Activated naive CD4-positive, alpha-beta T cell treated with anti-CD3 and anti-CD28 coated beads, Interleukin-2, amount 50 U/mL, for 72 hours (primary cell): ENCODE measurements around the gene ZNF664. TPM values are rescaled to one million over a fixed set of nuclear protein-coding genes. Genes with fewer than 3 reads are reported as not detected.

ENCODE experiments used
- ATAC-seq, 2 donors: fragments of 150-1000 bp; cut with Tn5 transposase; 2 replicates each; pipeline ENCODE4 v1.10.0; 2021; ENCODE audit warnings: mild to moderate bottlenecking in 2 of 2, moderate library complexity in 2 of 2
- DNase-seq, 2 donors: peaks; one replicate each; pipeline ENCODE4 v3.0.0; 2021 to 2022; ENCODE audit warnings: low spot score in 2 of 2
- H3K27ac Mint-ChIP-seq, 2 donors: one replicate each; pipeline ENCODE4 v1.8.0; 2022; ENCODE audit warnings: mild to moderate bottlenecking in 2 of 2, mixed read lengths in 2 of 2
- H3K36me3 Mint-ChIP-seq, 2 donors: one replicate each; pipeline ENCODE4 v1.8.0; 2022; ENCODE audit warnings: mixed read lengths in 2 of 2
- H3K9me3 Mint-ChIP-seq, 2 donors: one replicate each; pipeline ENCODE4 v1.8.0; 2022; ENCODE audit warnings: mixed read lengths in 2 of 2
- total RNA-seq, 2 donors: library from RNA; stranded (reverse); gene quantifications; one replicate each; pipeline ENCODE4 v1.2.3, GENCODE V29; 2022

The ZNF664 gene
- total RNA-seq, 2 donors from 2014 or later: 30.5 to 51.1 TPM

DNA sequence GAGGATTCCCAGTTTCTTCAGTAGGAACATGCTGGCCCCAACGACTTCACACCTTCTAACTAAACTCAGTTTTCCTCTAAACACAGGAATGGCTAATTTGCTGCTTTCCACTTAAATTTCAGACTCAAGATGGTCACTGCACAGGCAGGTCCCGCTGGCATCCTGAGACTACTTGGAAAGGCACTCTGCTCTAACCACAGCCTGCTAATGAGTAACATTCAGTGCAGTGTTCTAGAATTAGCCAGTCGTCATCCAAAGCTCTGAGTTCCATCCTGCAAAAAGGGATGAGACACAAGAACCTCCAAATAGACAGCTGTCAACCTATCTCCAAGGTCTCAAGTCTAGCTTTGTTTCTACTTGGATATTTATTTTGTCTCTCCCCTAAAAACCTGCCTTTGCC, 6.4 kb upstream of the ZNF664 start:
- DNase-seq: no peak
- H3K9me3 Mint-ChIP-seq: no peaks in the 10 kb centered on the region
- H3K27ac Mint-ChIP-seq: peak overlapping the region in 1 of 2 donors; percentile 39
- H3K36me3 Mint-ChIP-seq: peaks cover 0 to 2% of the 10 kb centered on the region in 2 donors
- no peak for ATAC-seq

DNA sequence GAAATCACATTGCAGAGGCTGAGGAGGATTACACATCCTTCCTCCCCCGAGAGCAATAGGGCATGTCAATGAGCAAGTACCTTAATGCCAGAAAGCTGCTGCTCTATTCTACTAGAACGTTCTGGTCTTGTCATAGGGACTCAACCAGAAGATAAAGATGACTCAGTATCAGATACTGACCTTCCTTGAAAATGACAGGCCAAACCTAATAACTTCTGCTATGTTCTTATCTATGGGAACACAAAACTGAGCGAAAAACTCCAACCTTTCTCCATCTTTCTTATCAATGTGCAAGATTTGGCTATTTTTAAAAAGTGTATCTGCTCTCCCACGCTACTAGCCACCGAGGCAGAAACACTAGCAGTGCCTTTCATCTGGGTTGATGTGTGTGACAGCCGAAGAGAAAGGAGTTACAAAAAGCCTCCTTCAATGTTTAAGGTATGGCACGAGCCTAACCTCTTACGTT, 5.9 kb upstream of the ZNF664 start:
- ATAC-seq: no peak
- Mint-ChIP-seq H3K36me3 (peaks cover 0 to 4% of the 10 kb centered on the region in 2 donors), H3K9me3 (no peaks in the 10 kb centered on the region)

DNA sequence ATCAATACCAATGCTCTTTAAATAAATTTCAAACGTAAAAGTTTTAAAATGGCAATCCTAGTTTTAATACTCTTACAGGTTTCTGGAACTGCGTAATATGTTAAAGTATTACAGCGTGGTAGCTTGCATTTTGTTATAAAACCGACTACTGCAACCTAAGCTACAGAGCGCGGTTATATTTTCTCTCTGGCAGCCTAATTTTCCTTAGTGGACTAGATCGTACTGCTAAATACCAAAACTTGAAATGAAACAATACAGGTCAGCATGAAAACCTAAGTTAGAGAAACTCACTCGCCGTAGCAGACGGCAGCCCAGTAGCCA, 1.6 kb upstream of the ZNF664 start:
- ATAC-seq (no peak), DNase-seq (no peak)
- Mint-ChIP-seq H3K36me3 (peaks cover 5 to 21% of the 10 kb centered on the region in 2 donors), H3K9me3 (no peaks in the 10 kb centered on the region), H3K27ac (peak overlapping the region; percentile 75 to 85)

More for the DNA sequence above, 5.9 kb upstream of the ZNF664 start:
- DNase-seq: no peak
- H3K27ac Mint-ChIP-seq: no peak overlapping the region

DNA sequence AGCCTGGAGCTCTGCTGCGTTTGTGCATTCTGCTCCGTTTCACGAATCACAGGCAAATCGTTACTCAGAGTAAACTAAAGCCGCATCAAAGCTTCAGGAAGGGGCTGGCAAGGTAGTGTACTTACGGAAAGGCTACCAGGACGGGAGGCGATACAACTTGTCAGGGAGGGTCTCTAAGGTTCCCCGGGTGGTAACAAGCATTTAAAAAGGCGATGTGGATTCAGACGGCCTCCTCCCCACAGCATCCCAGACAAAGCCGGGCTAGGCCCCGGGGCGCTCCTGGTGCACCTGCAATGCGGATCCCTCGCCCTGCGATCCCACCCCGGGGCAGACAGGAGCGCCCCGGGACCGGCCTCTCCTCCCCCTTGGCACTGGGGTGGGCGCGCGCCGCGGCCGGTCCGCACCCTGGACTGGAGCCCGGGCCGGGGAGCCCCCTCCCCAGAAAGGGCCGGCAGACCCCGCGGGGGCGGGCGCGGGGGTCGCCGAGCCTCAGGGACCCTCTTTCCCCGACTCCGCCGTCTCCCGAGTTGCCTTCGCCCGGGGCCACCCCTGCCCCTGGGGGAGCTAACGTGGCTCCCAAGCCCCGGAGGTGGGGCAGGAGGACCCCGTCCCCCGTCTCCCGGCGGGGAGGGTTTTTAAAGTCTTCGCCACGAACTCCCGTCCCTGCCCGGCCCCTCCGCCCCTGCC, 1.1 kb upstream of the ZNF664 start:
- H3K9me3 Mint-ChIP-seq: no peaks in the 10 kb centered on the region
- DNase-seq (peak; percentile 47 to 65), ATAC-seq (peak; percentile 15 to 26)
- H3K27ac Mint-ChIP-seq: peak overlapping the region; percentile 75 to 85
- H3K36me3 Mint-ChIP-seq: peaks cover 5 to 23% of the 10 kb centered on the region in 2 donors

DNA sequence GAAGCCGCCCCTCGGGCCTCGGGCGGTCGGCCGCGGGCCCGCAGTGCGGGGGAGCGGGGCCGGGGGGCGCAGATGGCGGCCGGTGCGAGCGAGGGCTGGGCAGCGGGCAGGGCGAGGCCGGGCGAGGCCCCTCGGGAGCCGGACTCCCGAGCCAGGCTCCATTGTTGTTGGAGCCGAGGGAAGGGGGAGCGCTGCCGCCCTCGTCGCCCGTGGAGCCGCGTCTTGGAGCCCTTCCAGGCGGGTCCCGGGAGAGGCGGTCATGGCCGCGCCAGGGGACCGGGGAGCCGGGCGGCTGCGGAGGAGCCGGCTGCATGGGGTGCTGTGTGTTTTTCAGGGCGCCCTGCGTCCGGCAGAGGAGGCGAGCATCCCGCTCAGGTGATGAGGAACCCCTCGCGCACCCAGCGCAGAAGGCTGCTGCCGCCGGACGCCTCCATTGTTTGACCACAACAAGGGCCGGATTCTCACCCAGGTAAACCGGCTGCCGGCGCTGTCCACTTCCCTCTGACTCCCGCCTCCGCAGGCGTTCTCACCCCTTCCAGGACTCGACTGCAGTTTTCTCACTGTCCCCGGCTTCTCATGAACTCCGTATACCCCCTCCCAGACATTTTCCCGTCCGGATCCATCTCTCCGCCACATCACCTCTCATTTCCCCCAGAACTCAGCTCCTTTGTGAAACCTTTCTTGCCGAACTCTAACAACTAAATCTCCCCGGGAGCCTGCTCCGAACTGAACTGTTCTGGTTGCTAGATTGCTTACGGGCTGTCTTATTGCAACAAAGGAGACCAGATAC, 732 bp downstream of the ZNF664 start:
- ATAC-seq (peak in 1 of 2 donors; percentile 6), DNase-seq (peak; percentile 44 to 60)
- Mint-ChIP-seq H3K9me3 (no peaks in the 10 kb centered on the region), H3K36me3 (peaks cover 5 to 23% of the 10 kb centered on the region in 2 donors), H3K27ac (peak overlapping the region; percentile 85 to 94)

DNA sequence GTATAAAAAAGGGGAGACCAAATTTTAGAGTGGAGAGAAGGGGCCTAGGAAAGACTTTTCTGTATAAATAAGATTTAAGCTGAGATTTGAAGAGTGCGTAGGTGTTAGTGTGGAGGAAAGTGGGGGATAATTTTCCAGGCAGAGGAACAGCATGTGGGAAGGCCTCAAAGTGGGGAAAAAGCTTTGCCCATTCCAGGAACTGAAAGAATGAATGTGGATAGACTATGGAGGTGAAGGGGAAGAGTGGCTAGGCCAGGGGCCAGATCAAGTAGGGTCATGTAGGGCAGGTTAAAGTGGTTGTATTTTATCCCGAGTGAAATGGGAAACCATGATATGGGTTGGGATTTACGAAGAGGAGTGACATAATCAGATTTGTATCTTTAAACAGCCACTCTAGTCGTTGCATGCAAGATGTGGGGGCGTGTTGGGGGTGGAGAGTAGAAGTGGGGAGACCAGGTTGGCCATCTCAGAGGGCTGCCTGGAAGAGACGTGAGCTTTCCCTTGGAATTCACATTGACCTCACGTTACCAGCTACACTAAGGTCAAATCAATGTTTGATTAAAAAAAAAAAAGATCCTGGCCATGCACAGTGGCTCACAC, 3.3 kb downstream of the ZNF664 start:
- H3K36me3 Mint-ChIP-seq: peaks cover 5 to 23% of the 10 kb centered on the region in 2 donors
- H3K27ac Mint-ChIP-seq: no peak overlapping the region
- H3K9me3 Mint-ChIP-seq: no peaks in the 10 kb centered on the region
- ATAC-seq (no peak), DNase-seq (no peak)

DNA sequence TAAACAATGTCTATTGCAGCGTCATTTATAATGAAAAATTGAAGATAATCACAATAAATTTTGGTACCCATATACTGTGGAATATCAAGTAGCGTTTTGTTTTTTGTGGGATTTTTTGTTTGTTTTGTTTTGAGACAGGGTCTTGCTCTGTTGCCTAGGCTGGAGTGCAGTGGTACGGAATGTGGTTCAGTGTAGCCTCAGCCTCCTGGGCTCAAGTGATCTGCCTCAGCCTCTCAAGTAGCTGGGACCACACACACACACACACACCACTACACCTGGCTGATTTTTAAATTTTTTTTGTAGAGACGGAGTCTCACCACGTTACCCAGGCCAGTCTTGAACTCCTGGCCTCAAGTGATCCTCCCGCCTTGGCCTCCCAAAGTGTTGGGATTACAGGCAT, 6.6 kb downstream of the ZNF664 start:
- Mint-ChIP-seq H3K36me3 (peaks cover 0 to 10% of the 10 kb centered on the region in 2 donors), H3K9me3 (no peaks in the 10 kb centered on the region), H3K27ac (no peak overlapping the region)
- DNase-seq (no peak), ATAC-seq (no peak)

DNA sequence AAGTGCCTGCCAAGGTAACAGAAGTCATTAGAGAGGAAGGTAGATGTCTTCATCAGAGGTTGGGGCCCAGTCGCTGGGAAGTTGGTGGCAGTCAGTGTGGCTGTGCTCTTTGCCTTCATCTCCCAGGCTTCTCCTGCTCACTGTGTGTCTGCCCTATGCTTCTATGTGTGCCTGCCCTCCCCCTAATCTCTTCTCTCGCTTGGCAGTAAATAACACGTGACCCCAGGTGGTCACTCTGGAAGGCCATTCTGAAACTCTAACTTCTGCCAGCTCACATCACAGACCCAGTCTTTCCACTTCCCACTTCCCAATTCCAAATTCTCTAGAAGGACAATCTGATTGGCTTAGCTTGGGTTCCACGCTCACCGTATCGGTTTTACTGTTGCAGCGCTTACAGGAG, 9.3 kb downstream of the ZNF664 start:
- DNase-seq: no peak
- ATAC-seq: no peak
- Mint-ChIP-seq H3K9me3 (no peaks in the 10 kb centered on the region), H3K36me3 (no peaks in the 10 kb centered on the region), H3K27ac (no peak overlapping the region)

DNA sequence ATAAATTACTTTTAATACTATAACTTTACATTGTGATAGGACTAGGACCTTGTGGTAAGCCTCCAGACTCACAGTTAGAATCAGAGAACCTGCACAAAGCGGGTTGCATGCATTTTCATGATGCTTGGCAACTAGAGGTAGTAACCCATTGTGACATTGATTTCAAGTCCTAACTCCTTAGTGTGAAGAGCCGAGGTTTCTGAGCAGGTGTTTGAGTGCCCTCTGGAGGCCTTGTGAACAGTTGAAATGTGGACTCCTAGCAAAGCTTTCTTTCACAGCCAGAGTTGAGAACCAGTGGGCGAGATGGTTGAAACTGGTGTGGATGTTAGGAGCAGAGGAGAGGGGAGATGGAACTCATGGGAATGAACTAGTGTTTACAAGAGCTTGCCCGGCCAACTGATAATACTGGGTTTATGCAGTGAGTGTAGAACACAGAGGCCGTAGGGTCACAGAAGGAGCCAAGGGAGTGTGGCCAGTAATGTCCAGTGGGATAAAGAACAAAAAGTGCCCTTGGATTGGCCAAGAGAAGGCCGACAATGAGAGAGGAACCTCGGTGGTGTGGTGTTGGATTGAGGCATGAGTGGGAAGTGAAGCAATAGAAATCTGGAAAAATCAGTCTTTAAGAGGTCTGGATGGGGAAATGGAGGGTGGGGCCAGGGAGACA, 10.9 kb downstream of the ZNF664 start:
- Mint-ChIP-seq H3K36me3 (peaks cover 0 to 10% of the 10 kb centered on the region in 2 donors), H3K27ac (peak overlapping the region in 1 of 2 donors; percentile 31), H3K9me3 (no peaks in the 10 kb centered on the region)
- ATAC-seq (peak; percentile 64 to 80), DNase-seq (peak in 1 of 2 donors; percentile 33)

DNA sequence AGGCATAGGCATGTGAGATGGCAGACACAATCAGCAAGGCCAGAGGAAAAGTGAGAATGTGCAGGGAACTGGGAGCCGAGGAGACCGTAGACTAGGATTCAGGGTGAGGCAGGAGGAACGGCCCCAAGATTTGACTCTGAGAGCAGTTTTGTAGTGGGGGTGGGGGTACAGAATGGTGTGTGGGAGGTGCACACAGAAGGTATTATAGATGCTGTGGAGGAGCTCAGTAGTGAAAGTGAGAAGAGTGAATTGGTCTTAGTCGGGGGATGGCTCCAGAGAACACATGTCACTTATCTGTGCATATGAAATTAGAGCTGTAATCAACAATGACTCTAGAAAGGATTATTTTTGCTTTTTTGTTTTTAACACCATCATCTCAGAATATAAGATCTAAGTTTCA, 11.9 kb downstream of the ZNF664 start:
- DNase-seq: no peak
- Mint-ChIP-seq H3K27ac (no peak overlapping the region), H3K36me3 (peaks cover 0 to 10% of the 10 kb centered on the region in 2 donors), H3K9me3 (no peaks in the 10 kb centered on the region)
- ATAC-seq: no peak

DNA sequence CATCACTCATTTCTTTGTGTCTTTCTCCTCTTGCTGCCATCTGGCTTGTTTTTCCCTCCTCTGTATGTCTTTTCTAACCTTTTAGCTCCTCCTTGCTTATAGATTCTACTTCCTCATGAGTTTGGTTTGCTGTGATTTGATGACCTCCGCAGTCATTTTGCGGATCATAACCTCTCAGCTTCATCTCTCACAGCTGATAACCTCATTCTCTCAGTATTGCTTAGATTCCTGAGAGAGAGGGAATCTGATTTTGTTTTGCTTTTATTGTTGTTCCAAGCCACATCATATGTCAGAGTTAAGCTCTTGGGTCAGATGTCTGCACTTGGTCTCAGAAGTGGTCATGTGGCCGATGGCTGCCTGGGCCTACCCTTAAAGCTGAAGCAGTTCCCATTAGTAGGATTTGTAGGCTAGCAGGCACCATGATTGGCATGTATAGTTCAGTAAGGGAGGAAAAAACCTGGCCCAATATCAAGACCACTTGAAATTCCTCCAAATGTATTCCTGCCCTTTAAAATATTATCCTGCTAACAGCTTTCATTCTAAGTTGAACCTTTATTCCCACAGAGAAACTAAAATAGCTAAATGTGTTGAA, 13.5 kb downstream of the ZNF664 start:
- DNase-seq (no peak), ATAC-seq (no peak)
- peaks cover 7 to 10% of the 10 kb centered on the region in 2 donors for H3K36me3 Mint-ChIP-seq
- H3K9me3 Mint-ChIP-seq: no peaks in the 10 kb centered on the region
- H3K27ac Mint-ChIP-seq: no peak overlapping the region

DNA sequence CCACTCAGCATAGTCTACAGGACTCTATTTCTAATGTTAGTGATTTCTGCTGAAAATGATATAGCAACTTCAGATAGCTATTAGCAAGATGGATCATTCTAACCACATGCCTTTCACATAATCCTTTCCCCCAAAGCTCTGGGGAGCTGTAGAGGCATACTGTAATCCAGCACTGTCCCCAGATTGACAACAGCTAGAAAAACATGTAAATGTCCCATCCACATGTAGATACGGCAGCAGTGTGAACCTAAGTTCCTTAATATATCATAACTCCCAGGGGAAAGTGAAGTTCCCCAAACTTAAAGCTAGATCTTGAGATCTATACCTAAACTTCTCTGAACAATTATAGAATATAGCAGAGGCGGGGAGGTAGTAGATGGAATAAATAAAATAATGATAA, 14.0 kb downstream of the ZNF664 start:
- DNase-seq (no peak), ATAC-seq (no peak)
- Mint-ChIP-seq H3K36me3 (peaks cover 7 to 10% of the 10 kb centered on the region in 2 donors), H3K9me3 (no peaks in the 10 kb centered on the region), H3K27ac (no peak overlapping the region)

DNA sequence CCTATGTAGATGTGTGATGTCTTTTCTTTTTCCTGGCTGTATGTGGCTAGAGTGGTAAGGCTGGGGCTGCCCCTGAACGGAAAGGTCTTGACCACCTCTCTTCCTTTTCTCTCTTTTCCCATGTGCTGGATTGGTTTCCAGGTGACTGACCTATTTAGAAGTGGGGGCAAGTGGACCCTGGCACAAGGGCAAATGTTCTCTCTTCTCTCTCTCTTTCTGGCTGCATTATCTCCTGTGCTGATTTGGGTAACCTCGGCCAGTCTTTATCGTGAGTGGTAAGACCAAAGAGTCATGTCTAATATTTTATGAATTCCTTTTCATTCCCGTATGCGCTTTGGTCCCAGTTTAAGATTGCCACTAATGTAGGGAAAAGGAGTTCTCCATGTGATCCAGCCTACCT, 16.2 kb downstream of the ZNF664 start:
- Mint-ChIP-seq H3K36me3 (peaks cover 7 to 15% of the 10 kb centered on the region in 2 donors), H3K9me3 (no peaks in the 10 kb centered on the region), H3K27ac (no peak overlapping the region)
- ATAC-seq (no peak), DNase-seq (no peak)

DNA sequence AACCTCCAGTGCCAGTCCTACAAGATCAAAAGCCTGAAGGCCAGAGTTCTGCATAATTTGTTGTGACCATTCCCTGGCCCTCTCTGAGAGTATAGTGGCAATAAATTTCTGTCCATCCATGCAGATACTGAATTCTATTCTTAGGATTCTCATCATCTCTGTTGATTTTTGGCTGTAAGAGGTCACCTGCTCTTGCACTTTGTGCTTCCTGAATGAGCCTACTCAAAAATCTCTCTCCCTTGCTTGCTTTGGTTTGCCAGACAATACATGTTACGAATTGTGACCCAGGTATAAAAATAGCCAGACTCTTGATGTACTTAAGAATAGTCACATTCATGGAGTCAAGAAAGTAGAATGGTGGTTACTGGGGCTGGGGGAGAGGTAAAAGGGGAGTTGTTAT, 16.7 kb downstream of the ZNF664 start:
- H3K27ac Mint-ChIP-seq: no peak overlapping the region

DNA sequence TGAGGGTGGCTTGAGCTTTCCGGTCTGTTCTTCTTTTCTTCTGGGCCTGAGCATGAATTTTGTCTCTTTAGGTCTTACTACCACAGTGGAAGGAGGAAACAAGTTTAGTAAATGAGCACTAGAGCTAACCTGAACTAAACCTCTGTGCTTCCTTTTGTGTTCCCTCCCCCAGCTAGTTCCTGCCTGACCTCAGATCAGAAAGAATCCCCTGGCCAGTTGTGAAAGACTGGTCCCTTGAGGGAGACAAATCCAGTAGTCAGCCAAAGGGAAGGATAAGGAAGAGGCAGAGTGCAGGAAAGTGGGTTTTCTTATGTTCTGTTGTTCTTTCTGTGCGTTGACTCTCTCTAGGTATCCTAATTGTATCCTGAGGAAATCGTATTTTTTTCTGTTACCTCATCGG, 17.5 kb downstream of the ZNF664 start:
- no peaks in the 10 kb centered on the region for H3K9me3 Mint-ChIP-seq
- no peak for DNase-seq
- peak overlapping the region in 1 of 2 donors; percentile 83 for H3K27ac Mint-ChIP-seq
- no peak for ATAC-seq
- H3K36me3 Mint-ChIP-seq: peaks cover 7 to 15% of the 10 kb centered on the region in 2 donors

More for the DNA sequence above, 16.7 kb downstream of the ZNF664 start:
- Mint-ChIP-seq H3K36me3 (peaks cover 7 to 15% of the 10 kb centered on the region in 2 donors), H3K9me3 (no peaks in the 10 kb centered on the region)
- ATAC-seq: no peak
- no peak for DNase-seq

DNA sequence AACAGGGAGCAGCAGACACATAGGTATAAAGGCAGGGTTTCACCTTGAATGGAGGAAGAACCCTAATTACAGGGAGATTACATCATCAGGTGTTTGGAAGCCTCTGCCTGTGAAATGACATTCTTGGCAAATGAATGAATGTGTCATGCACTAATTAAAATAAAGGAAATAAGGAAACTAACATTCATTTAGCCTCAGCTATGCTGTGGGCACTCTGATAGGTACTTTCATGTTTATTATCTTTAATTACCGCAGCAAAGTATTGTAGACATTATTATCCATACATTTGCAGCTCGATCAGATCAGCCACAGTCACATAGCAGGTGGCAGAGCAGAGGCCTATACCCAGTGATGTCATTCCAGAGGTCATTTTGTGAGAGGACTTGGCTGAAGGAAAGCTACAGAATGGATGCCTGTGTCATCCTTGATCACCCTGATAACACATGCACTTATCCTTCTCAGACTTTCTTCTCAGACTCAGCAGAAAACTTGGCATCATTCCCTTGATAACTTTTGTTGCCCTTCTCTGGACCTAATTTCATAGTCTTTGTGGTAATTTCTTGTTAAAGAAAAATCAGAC, 18.4 kb downstream of the ZNF664 start:
- Mint-ChIP-seq H3K36me3 (peaks cover 7 to 15% of the 10 kb centered on the region in 2 donors), H3K27ac (no peak overlapping the region), H3K9me3 (no peaks in the 10 kb centered on the region)
- DNase-seq (no peak), ATAC-seq (no peak)
